B cell (primary cell): ENCODE data around the gene MTFR2.

ENCODE experiments used
- CTCF ChIP-seq: fragments of 200-600 bp; IDR thresholded peaks from one replicate; pipeline ENCODE4 v1.8.0; 2022; ENCODE audit warnings: antibody characterized with exemption, mild to moderate bottlenecking
- EZH2 ChIP-seq: IDR thresholded peaks from 2 replicates; pipeline ENCODE4 v1.6.1; 2012; ENCODE audit warnings: borderline replicate concordance, low read depth, mild to moderate bottlenecking, moderate library complexity, low read length; ENCODE audit not compliant: insufficient read depth, poor library complexity, severe bottlenecking

- TF ChIP-seq CTCF (peak; percentile 18), EZH2 (no peak)
Observed at GRCh38 chr6:136288566-136289326, 38.6 kb upstream of the MTFR2 start.
